Measurements from ENCODE around the gene SLC39A3. TPM values are rescaled to one million over a fixed set of nuclear protein-coding genes. Genes with fewer than 3 reads are reported as not detected.

The SLC39A3 gene
- total RNA-seq, 1 donor from 2014 or later: 33.8 TPM

- no peak for DNase-seq (ENCODE audit: low spot score)
These were observed 28.7 kb upstream of the SLC39A3 start for GRCh38 chr19:2768365-2769132.

- DNase-seq (ENCODE audit: low spot score): no peak
These were observed 27.9 kb upstream of the SLC39A3 start for GRCh38 chr19:2767688-2768087.

GRCh38 chr19:2766594-2767372 lies 27.0 kb upstream of the SLC39A3 start:
- no peak for DNase-seq (ENCODE audit: low spot score)

- DNase-seq (ENCODE audit: low spot score): no peak
These were observed 25.6 kb upstream of the SLC39A3 start for GRCh38 chr19:2765376-2765775.

- no peak for DNase-seq (ENCODE audit: low spot score)
These were observed 25.1 kb upstream of the SLC39A3 start for GRCh38 chr19:2764945-2765344.

GRCh38 chr19:2763687-2764086 lies 23.9 kb upstream of the SLC39A3 start:
- no peak for DNase-seq (ENCODE audit: low spot score)

- DNase-seq (ENCODE audit: low spot score): no peak
These were observed 23.1 kb upstream of the SLC39A3 start for GRCh38 chr19:2762783-2763496.

- no peak for DNase-seq (ENCODE audit: low spot score)
These were observed 22.3 kb upstream of the SLC39A3 start for GRCh38 chr19:2761876-2762782.

- no peak for DNase-seq (ENCODE audit: low spot score)
These were observed 21.5 kb upstream of the SLC39A3 start for GRCh38 chr19:2761309-2761677.

- no peak for DNase-seq (ENCODE audit: low spot score)
These were observed 20.1 kb upstream of the SLC39A3 start for GRCh38 chr19:2759965-2760364.

GRCh38 chr19:2759362-2759761 lies 19.5 kb upstream of the SLC39A3 start:
- DNase-seq (ENCODE audit: low spot score): no peak

- no peak for DNase-seq (ENCODE audit: low spot score)
These were observed 18.9 kb upstream of the SLC39A3 start for GRCh38 chr19:2758601-2759313.

- DNase-seq (ENCODE audit: low spot score): no peak
These were observed 17.4 kb upstream of the SLC39A3 start for GRCh38 chr19:2756921-2757881.

GRCh38 chr19:2756477-2756876 lies 16.7 kb upstream of the SLC39A3 start:
- DNase-seq (ENCODE audit: low spot score): no peak

- no peak for DNase-seq (ENCODE audit: low spot score)
These were observed 16.0 kb upstream of the SLC39A3 start for GRCh38 chr19:2755811-2756210.

- DNase-seq (ENCODE audit: low spot score): no peak
These were observed 15.6 kb upstream of the SLC39A3 start for GRCh38 chr19:2755448-2755705.

- DNase-seq (ENCODE audit: low spot score): no peak
These were observed 15.0 kb upstream of the SLC39A3 start for GRCh38 chr19:2754659-2755447.

- DNase-seq (ENCODE audit: low spot score): no peak
These were observed 11.6 kb upstream of the SLC39A3 start for GRCh38 chr19:2751438-2751830.

- DNase-seq (ENCODE audit: low spot score): no peak
These were observed 11.1 kb upstream of the SLC39A3 start for GRCh38 chr19:2750808-2751437.

Measured in mucosa of gallbladder (tissue), 1 donor.